IPS-18a (cell line): ENCODE measurements around the gene DEDD.

Experiments used
- H3K27ac ChIP-seq: one replicate; pipeline ENCODE4 v1.5.1; 2013; ENCODE audit warnings: low read length
- H3K27me3 ChIP-seq: one replicate; pipeline ENCODE4 v1.6.1; 2013; ENCODE audit warnings: mild to moderate bottlenecking, low read length; ENCODE audit not compliant: control insufficient read depth, insufficient read depth
- H3K36me3 ChIP-seq: one replicate; pipeline ENCODE4 v1.6.1; 2013; ENCODE audit warnings: low read depth, low read length; ENCODE audit not compliant: control insufficient read depth
- H3K4me1 ChIP-seq: one replicate; pipeline ENCODE4 v1.6.1; 2013; ENCODE audit warnings: low read depth, low read length; ENCODE audit not compliant: control insufficient read depth
- H3K4me3 ChIP-seq: one replicate; pipeline ENCODE4 v1.5.1; 2013; ENCODE audit warnings: low read length
- H3K9ac ChIP-seq: one replicate; pipeline ENCODE4 v1.6.1; 2013; ENCODE audit warnings: mild to moderate bottlenecking, low read length, moderate library complexity
- H3K9me3 ChIP-seq: one replicate; pipeline ENCODE4 v1.6.1; 2013; ENCODE audit warnings: low read depth, low read length; ENCODE audit not compliant: control insufficient read depth

Gene DEDD

DNA sequence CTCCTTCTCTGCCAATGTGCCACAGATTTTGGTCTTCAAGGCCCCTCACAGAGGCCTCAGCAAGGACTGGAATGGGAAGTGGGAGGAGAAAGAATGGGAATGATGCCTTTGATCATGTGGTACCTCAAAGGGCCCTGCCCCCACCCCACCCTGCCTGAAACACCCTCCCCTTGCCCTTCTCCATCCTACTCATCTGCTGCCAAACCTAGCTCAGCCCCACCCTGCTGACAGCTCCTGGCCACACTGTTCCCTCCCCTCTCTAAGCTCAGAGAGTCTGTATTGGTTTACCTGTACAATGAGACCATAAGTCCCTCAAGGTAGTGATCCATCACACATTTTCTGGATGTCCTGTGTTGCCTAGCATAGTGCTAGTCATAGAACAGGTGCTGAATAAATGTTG, 56.1 kb downstream of the DEDD start:
- no peaks in the 10 kb centered on the region for H3K27me3 ChIP-seq
- H3K4me3 ChIP-seq, result no peak overlapping the region
- no peaks in the 10 kb centered on the region for H3K36me3 ChIP-seq
- H3K9me3 ChIP-seq, result no peaks in the 10 kb centered on the region
- H3K9ac ChIP-seq, result no peak overlapping the region
- H3K27ac ChIP-seq, result no peak overlapping the region
- H3K4me1 ChIP-seq, result peaks cover 5% of the 10 kb centered on the region

- Histone ChIP-seq H3K9me3 (no peaks in the 10 kb centered on the region), H3K36me3 (no peaks in the 10 kb centered on the region), H3K27me3 (no peaks in the 10 kb centered on the region), H3K27ac (no peak overlapping the region), H3K4me1 (no peaks in the 10 kb centered on the region), H3K4me3 (no peak overlapping the region), H3K9ac (no peak overlapping the region)
Measured at GRCh38 chr1:161074676-161075368, 57.6 kb downstream of the DEDD start.

DNA sequence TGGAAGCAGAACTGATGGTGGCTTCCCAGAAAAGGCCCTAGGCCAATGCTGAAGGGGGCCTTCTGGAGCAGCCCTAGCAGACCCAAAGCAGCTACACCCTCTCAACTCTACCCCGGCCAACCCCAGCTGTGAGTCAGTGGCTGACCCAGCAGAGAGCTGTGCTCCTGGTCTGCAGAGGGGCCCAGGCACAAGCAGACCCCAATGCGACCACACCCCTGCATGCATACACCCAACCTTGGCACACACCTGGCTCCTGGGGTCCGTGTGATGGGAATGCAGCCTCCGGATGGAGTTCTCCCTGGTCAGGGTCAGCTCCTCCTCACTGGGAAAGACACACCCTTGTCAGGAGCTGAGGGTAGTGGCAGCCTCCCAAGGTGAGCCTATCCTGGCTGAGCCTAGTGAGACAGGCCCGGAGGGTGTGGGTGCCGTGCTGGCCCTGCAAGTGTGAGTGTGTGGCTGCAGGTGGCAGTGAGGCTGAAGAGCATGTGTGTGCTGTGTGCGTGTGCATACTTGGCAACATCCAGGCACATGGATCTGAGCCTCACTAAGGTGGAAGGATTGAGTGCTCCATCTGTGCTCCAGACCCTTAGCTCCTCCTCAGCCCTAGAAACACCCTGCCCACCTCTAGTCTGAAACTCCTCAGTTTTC, 58.9 kb downstream of the DEDD start:
- Histone ChIP-seq H3K4me3 (no peak overlapping the region), H3K27ac (no peak overlapping the region), H3K9ac (no peak overlapping the region)

DNA sequence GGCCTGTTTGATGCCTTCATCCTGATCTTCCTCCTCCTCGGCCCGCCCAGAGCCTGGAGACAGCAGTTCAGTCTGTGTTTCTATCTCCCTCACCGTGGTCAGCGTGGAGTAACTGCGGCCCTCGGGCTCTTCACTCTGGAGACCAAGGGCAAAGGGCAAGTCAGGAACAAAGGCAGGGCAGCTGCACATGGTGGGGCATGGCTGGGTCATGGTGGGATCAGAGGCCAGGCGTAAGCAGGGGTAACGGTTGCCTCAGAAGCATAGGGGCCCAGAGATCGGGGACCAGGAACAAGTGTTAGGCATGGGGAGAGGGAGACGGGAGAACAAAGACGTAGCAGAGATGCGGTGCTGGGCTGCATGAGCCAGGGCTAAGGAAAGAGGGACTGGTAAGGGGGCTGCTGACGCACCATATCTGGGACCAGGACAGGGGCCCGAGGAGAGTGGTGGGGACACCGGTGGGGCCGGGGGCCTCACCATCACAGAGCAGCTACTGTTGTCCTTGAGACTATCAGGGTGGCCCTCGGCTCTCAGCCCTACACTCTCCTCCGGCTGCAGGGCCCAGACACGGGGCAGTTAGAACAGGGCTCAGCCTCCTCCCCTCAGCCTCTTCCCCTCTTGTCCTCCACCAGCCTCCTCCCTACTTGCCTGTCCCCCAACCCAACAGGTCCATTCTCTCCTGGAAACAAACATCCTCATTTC, 59.6 kb downstream of the DEDD start:
- H3K9me3 ChIP-seq, result no peaks in the 10 kb centered on the region
- H3K9ac ChIP-seq, result no peak overlapping the region
- no peak overlapping the region for H3K4me3 ChIP-seq
- H3K27me3 ChIP-seq, result no peaks in the 10 kb centered on the region
- H3K36me3 ChIP-seq, result no peaks in the 10 kb centered on the region
- H3K27ac ChIP-seq, result no peak overlapping the region
- H3K4me1 ChIP-seq, result no peaks in the 10 kb centered on the region

More for the DNA sequence above, 58.9 kb downstream of the DEDD start:
- no peaks in the 10 kb centered on the region for H3K36me3 ChIP-seq
- no peaks in the 10 kb centered on the region for H3K4me1 ChIP-seq
- H3K9me3 ChIP-seq, result no peaks in the 10 kb centered on the region
- no peaks in the 10 kb centered on the region for H3K27me3 ChIP-seq

GRCh38 chr1:161071886-161072371, 60.5 kb downstream of the DEDD start:
- no peak overlapping the region for H3K27ac ChIP-seq
- no peak overlapping the region for H3K4me3 ChIP-seq
- no peaks in the 10 kb centered on the region for H3K36me3 ChIP-seq
- no peaks in the 10 kb centered on the region for H3K27me3 ChIP-seq
- no peaks in the 10 kb centered on the region for H3K4me1 ChIP-seq
- H3K9me3 ChIP-seq, result no peaks in the 10 kb centered on the region
- H3K9ac ChIP-seq, result no peak overlapping the region
